Left lung (tissue), 10 donors: ENCODE measurements around the gene CXXC5. TPM values are rescaled to one million over a fixed set of nuclear protein-coding genes. Genes with fewer than 3 reads are reported as not detected.
A peak's percentile ranks its signal among the peaks of the same experiment; 100 is the strongest.

ENCODE experiments used
- ATAC-seq: fragments of 200-7000 bp; cut with Tn5 transposase; one replicate; pipeline ENCODE4 v1.9.1; 2020; ENCODE audit warnings: moderate library complexity
- DNase-seq, 4 donors: peaks; one replicate each; pipeline ENCODE4 v3.0.0-alpha.2; 2013 to 2020
- H3K27ac ChIP-seq, 2 donors: fragments of 200-600 bp; sonication (generic) in 1 of 2; one replicate each; pipeline versions ENCODE4 v1.5.0 to v1.8.0; 2020 to 2021
- H3K27me3 ChIP-seq, 2 donors: fragments of 200-600 bp; sonication (generic) in 1 of 2; one replicate each; pipeline versions ENCODE4 v1.5.0 to v1.8.0; 2020 to 2021
- H3K36me3 ChIP-seq, 2 donors: fragments of 200-600 bp; sonication (generic) in 1 of 2; one replicate each; pipeline versions ENCODE4 v1.5.0 to v1.8.0; 2020 to 2021
- H3K4me1 ChIP-seq, 2 donors: fragments of 200-600 bp; one replicate each; pipeline ENCODE4 v1.8.0; 2021
- H3K4me3 ChIP-seq, 2 donors: fragments of 200-600 bp; sonication (generic) in 1 of 2; one replicate each; pipeline versions ENCODE4 v1.5.0 to v1.8.0; 2020 to 2021; ENCODE audit warnings: mild to moderate bottlenecking in 1 of 2
- H3K9me3 ChIP-seq, 2 donors: fragments of 200-600 bp; sonication (generic) in 1 of 2; one replicate each; pipeline versions ENCODE4 v1.5.0 to v1.8.0; 2020 to 2021
- CTCF ChIP-seq, 2 donors: fragments of 200-600 bp; sonication (generic) in 1 of 2; IDR thresholded peaks; one replicate each; pipeline versions ENCODE4 v1.5.0 to v1.8.0; 2021; ENCODE audit warnings: antibody characterized with exemption in 2 of 2
- intact Hi-C, 2 donors: fragments of 100-400 bp; cut with DNase I; formaldehyde crosslinking; loops; one replicate each; pipeline versions ENCODE4 v1.11.2 to v1.14.2; 2022
- polyA plus RNA-seq, 6 donors: library from polyadenylated mRNA; unstranded; fragments of 120-200 nt; gene quantifications; one replicate each; pipeline ENCODE4 v1.2.1, GENCODE V29; 2013; ENCODE audit not compliant: insufficient read length in 6 of 6
- total RNA-seq, 2 donors: library from RNA; stranded (reverse); fragmentation: NEBNext Ultra II Directional; extraction: Animal tissue kit (Norgen Biotek cat#: 25700); gene quantifications; one replicate each; pipeline ENCODE4 v1.2.1, GENCODE V29; 2021
- donor health status: DM: no; HTN: yes; CAD: no.
- donor health status: DM: no; HTN: no; CAD: no.

Gene CXXC5
- total and polyA plus RNA-seq, 8 donors: 24.5 to 53.5 (median 40.9) TPM

GRCh38 chr5:139644646-139645429 is 3.3 kb upstream of the CXXC5 start:
- intact Hi-C loops: no loop called here
- H3K36me3 ChIP-seq: no peaks in the 10 kb centered on the region
- peaks cover 3 to 31% of the 10 kb centered on the region in 2 donors for H3K4me1 ChIP-seq
- DNase-seq (peak in 2 of 4 donors; percentile 24 to 26), ATAC-seq (no peak)
- TF ChIP-seq CTCF (IDR thresholded peaks at IDR 0.05): no peak
- no peak overlapping the region for H3K4me3 ChIP-seq
- H3K27ac ChIP-seq: no peak overlapping the region
- H3K27me3 ChIP-seq: peaks cover 0 to 45% of the 10 kb centered on the region in 2 donors
- no peaks in the 10 kb centered on the region for H3K9me3 ChIP-seq

GRCh38 chr5:139645430-139645871 is 2.7 kb upstream of the CXXC5 start:
- H3K27ac ChIP-seq: no peak overlapping the region
- H3K4me1 ChIP-seq: peaks cover 4 to 37% of the 10 kb centered on the region in 2 donors
- intact Hi-C loops: no loop called here
- no peak for TF ChIP-seq CTCF (IDR thresholded peaks at IDR 0.05)
- H3K9me3 ChIP-seq: no peaks in the 10 kb centered on the region
- no peak overlapping the region for H3K4me3 ChIP-seq
- peak in 1 of 4 donors; percentile 36 for DNase-seq
- no peak for ATAC-seq
- H3K27me3 ChIP-seq: peaks cover 0 to 51% of the 10 kb centered on the region in 2 donors
- no peaks in the 10 kb centered on the region for H3K36me3 ChIP-seq

- intact Hi-C loops: no loop called here
- DNase-seq (peak in 2 of 4 donors; percentile 16 to 24), ATAC-seq (no peak)
- H3K4me1 ChIP-seq: peaks cover 10 to 44% of the 10 kb centered on the region in 2 donors
- no peak for TF ChIP-seq CTCF (IDR thresholded peaks at IDR 0.05)
- no peak overlapping the region for H3K4me3 ChIP-seq
- H3K36me3 ChIP-seq: no peaks in the 10 kb centered on the region
- H3K27ac ChIP-seq: no peak overlapping the region
- H3K27me3 ChIP-seq: peaks cover 0 to 58% of the 10 kb centered on the region in 2 donors
- no peaks in the 10 kb centered on the region for H3K9me3 ChIP-seq
These were observed 2.0 kb upstream of the CXXC5 start for GRCh38 chr5:139646111-139646510.

GRCh38 chr5:139646912-139647505 is 1.1 kb upstream of the CXXC5 start:
- Histone ChIP-seq H3K27ac (no peak overlapping the region), H3K9me3 (no peaks in the 10 kb centered on the region), H3K4me1 (peaks cover 17 to 53% of the 10 kb centered on the region in 2 donors), H3K36me3 (no peaks in the 10 kb centered on the region), H3K4me3 (peak overlapping the region in 1 of 2 donors; percentile 76), H3K27me3 (peaks cover 0 to 66% of the 10 kb centered on the region in 2 donors)
- peak in 2 of 4 donors; percentile 43 to 83 for DNase-seq
- intact Hi-C loops: no loop called here
- ATAC-seq: no peak
- TF ChIP-seq CTCF (IDR thresholded peaks at IDR 0.05): no peak
